ENCODE results near the gene KCND3. TPM values are rescaled to one million over a fixed set of nuclear protein-coding genes. Genes with fewer than 3 reads are reported as not detected.

KCND3 gene
- total RNA-seq, 1 donor from 2014 or later: 2.1 TPM

DNA sequence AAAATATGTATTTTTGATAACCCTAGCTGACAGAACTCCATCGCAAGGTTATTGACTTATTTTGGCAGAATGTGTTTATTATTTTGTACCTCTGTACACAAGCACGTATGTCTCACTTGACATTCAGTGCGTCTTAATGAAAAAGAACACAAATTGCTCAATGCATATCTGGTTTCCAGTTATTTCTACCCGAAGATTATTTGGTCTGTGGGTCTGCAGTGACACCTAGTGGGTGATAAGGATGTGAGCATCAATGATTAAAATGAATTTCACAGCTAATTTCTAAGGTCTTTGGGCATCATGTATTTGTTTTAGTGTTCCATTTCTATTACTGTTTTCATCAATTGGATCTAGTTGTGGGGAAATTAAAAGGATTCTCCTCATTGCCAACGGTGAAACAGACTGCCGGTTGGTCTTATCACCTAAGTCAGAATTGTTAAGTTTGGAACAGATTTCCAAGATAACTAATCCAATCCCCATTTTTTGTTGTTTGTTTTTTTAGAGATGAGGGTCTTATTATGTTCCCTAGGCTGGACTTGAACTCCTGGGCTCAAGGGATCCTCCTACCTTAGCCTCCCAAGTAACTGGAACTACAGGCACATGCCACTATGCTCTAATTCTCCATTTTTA, 219.8 kb downstream of the KCND3 start:
- Mint-ChIP-seq H3K27me3 (ENCODE audit: unreplicated experiment) (no peaks in the 10 kb centered on the region), H3K27ac (ENCODE audit: unreplicated experiment) (no peak overlapping the region), H3K4me1 (ENCODE audit: unreplicated experiment) (peaks cover 4% of the 10 kb centered on the region), H3K36me3 (ENCODE audit: unreplicated experiment) (peaks cover 23% of the 10 kb centered on the region), H3K4me3 (ENCODE audit: unreplicated experiment) (no peak overlapping the region), H3K9me3 (ENCODE audit: unreplicated experiment) (no peaks in the 10 kb centered on the region)
- TF ChIP-seq, protein P1, sequence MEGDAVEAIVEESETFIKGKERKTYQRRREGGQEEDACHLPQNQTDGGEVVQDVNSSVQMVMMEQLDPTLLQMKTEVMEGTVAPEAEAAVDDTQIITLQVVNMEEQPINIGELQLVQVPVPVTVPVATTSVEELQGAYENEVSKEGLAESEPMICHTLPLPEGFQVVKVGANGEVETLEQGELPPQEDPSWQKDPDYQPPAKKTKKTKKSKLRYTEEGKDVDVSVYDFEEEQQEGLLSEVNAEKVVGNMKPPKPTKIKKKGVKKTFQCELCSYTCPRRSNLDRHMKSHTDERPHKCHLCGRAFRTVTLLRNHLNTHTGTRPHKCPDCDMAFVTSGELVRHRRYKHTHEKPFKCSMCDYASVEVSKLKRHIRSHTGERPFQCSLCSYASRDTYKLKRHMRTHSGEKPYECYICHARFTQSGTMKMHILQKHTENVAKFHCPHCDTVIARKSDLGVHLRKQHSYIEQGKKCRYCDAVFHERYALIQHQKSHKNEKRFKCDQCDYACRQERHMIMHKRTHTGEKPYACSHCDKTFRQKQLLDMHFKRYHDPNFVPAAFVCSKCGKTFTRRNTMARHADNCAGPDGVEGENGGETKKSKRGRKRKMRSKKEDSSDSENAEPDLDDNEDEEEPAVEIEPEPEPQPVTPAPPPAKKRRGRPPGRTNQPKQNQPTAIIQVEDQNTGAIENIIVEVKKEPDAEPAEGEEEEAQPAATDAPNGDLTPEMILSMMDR (IDR thresholded peaks at IDR 0.05): peak; percentile 83
- DNase-seq (ENCODE audit: extremely low spot score, unreplicated experiment): no peak

DNA sequence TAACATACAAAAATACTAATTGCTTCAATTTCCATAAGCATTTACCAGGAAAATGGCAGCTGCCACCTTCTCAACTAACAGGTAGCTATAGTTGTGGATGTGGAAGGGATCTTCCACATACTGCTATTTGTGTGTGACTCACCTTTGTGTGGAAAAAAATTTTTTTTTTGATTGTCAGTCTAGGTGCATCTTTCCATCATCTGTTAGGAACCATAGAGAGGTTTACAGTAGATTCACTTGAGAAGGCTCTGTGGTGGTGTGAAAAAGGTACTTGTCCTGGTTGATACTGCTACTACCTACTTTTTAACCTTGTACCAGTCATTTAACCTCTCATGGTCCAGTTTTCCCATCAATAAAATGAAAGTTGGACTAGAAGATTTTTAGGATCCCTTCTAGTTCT, 220.8 kb downstream of the KCND3 start:
- H3K27me3 Mint-ChIP-seq (ENCODE audit: unreplicated experiment): no peaks in the 10 kb centered on the region
- H3K36me3 Mint-ChIP-seq (ENCODE audit: unreplicated experiment): peaks cover 28% of the 10 kb centered on the region
- no peak overlapping the region for H3K4me3 Mint-ChIP-seq (ENCODE audit: unreplicated experiment)
- no peak overlapping the region for H3K27ac Mint-ChIP-seq (ENCODE audit: unreplicated experiment)
- DNase-seq (ENCODE audit: extremely low spot score, unreplicated experiment): no peak
- H3K4me1 Mint-ChIP-seq (ENCODE audit: unreplicated experiment): peaks cover 4% of the 10 kb centered on the region
- H3K9me3 Mint-ChIP-seq (ENCODE audit: unreplicated experiment): no peaks in the 10 kb centered on the region
- TF ChIP-seq, protein P1 (IDR thresholded peaks at IDR 0.05): no peak

DNA sequence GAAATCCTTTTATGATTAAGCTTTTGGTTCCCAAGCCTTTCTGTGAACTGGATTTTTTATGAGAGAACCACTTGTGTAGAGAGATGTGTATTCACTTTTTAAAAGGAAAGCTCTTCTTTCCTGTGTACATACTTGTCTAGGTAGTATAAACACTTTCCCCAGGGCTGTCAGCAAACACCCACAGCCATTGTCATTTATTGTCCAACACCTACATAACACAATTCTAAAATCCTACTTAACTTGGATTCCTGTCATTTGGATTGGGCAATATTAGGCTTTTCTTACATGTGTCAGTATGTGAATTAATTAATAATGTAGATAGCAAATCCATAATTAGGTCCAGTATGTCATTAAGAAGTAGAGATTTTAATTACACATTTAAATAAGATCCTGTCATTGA, 221.4 kb downstream of the KCND3 start:
- Mint-ChIP-seq H3K27ac (ENCODE audit: unreplicated experiment) (no peak overlapping the region), H3K9me3 (ENCODE audit: unreplicated experiment) (no peaks in the 10 kb centered on the region), H3K4me3 (ENCODE audit: unreplicated experiment) (no peak overlapping the region), H3K4me1 (ENCODE audit: unreplicated experiment) (peaks cover 4% of the 10 kb centered on the region), H3K27me3 (ENCODE audit: unreplicated experiment) (no peaks in the 10 kb centered on the region), H3K36me3 (ENCODE audit: unreplicated experiment) (peaks cover 30% of the 10 kb centered on the region)
- no peak for DNase-seq (ENCODE audit: extremely low spot score, unreplicated experiment)
- TF ChIP-seq, protein P1 (IDR thresholded peaks at IDR 0.05): no peak

DNA sequence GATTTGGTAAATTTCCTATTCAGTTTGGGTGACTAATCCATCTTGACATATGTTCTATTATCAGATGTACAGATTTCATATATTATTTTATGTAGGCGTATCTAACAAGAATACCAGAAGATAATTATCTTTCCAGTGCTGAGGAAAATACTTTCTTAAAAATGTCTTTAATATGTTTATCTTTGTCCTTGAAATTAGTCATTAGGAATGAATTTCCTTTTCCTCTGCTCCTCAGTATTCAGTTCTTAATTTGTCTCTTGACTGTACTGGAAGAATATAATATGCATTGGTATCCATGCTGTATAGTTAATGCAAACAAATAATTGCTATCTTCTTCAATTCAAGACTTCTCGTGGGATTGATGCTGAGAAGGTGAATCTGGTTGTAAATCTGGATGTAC, 227.1 kb downstream of the KCND3 start:
- DNase-seq (ENCODE audit: extremely low spot score, unreplicated experiment): no peak
- no peak overlapping the region for H3K27ac Mint-ChIP-seq (ENCODE audit: unreplicated experiment)
- no peaks in the 10 kb centered on the region for H3K27me3 Mint-ChIP-seq (ENCODE audit: unreplicated experiment)
- no peaks in the 10 kb centered on the region for H3K9me3 Mint-ChIP-seq (ENCODE audit: unreplicated experiment)
- no peak overlapping the region for H3K4me3 Mint-ChIP-seq (ENCODE audit: unreplicated experiment)
- TF ChIP-seq, protein P1 (IDR thresholded peaks at IDR 0.05): no peak
- peaks cover 56% of the 10 kb centered on the region for H3K36me3 Mint-ChIP-seq (ENCODE audit: unreplicated experiment)
- peaks cover 4% of the 10 kb centered on the region for H3K4me1 Mint-ChIP-seq (ENCODE audit: unreplicated experiment)

DNA sequence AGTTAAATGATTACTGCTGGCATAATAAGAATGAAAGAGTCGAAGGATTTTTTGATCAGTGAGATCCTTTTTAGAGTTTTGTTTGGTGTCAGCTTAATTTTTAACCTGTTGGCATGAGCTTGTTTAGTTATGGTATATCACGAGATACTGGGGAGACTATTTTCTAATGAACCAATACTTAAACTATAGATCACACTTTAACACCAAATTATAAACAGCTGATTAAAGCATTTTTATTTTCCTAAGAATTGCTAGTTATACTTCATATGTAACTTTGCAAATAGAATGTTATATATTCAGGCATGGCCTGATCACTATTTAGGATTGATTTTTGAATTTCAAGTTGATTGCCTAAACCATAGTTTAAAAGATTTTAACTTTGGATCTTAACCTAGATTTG, 227.8 kb downstream of the KCND3 start:
- Mint-ChIP-seq H3K27ac (ENCODE audit: unreplicated experiment) (no peak overlapping the region), H3K36me3 (ENCODE audit: unreplicated experiment) (peaks cover 52% of the 10 kb centered on the region), H3K4me3 (ENCODE audit: unreplicated experiment) (no peak overlapping the region), H3K4me1 (ENCODE audit: unreplicated experiment) (peaks cover 10% of the 10 kb centered on the region), H3K9me3 (ENCODE audit: unreplicated experiment) (no peaks in the 10 kb centered on the region), H3K27me3 (ENCODE audit: unreplicated experiment) (no peaks in the 10 kb centered on the region)
- TF ChIP-seq, protein P1 (IDR thresholded peaks at IDR 0.05): no peak
- no peak for DNase-seq (ENCODE audit: extremely low spot score, unreplicated experiment)
